Neural progenitor cell (in vitro differentiated cells): ENCODE measurements around the gene ZBTB46. TPM values are rescaled to one million over a fixed set of nuclear protein-coding genes. Genes with fewer than 3 reads are reported as not detected.

ENCODE experiments used
- DNase-seq: peaks from one replicate; pipeline ENCODE4 v3.0.0-alpha.2; 2016; ENCODE audit warnings: low spot score
- H2AFZ ChIP-seq: fragments of 200-600 bp; sonication (generic); replicated peaks from 2 replicates; pipeline ENCODE4 v1.6.1; 2016; ENCODE audit warnings: antibody characterized with exemption
- H3F3A ChIP-seq: fragments of 200-600 bp; sonication (generic); 2 replicates; pipeline ENCODE4 v1.6.1; 2016; ENCODE audit warnings: antibody characterized with exemption, low read depth
- H3K27ac ChIP-seq: fragments of 200-600 bp; sonication (generic); 2 replicates; pipeline ENCODE4 v1.5.1; 2016; ENCODE audit warnings: mild to moderate bottlenecking
- H3K27me3 ChIP-seq: fragments of 200-600 bp; sonication (generic); 2 replicates; pipeline ENCODE4 v1.6.1; 2016; ENCODE audit warnings: mild to moderate bottlenecking, moderate library complexity
- H3K36me3 ChIP-seq: fragments of 200-600 bp; sonication (generic); 2 replicates; pipeline ENCODE4 v1.5.1; 2016
- H3K4me1 ChIP-seq: fragments of 200-600 bp; sonication (generic); 2 replicates; pipeline ENCODE4 v1.6.1; 2016; ENCODE audit warnings: mixed run types
- H3K4me2 ChIP-seq: fragments of 200-600 bp; sonication (generic); 2 replicates; pipeline ENCODE4 v1.6.1; 2016
- H3K4me3 ChIP-seq: fragments of 200-600 bp; sonication (generic); 2 replicates; pipeline ENCODE4 v1.5.1; 2016
- H3K79me2 ChIP-seq: fragments of 200-600 bp; sonication (generic); 2 replicates; pipeline ENCODE4 v1.6.1; 2016; ENCODE audit warnings: low read depth
- H3K9ac ChIP-seq: fragments of 200-600 bp; sonication (generic); 2 replicates; pipeline ENCODE4 v1.6.1; 2016
- H3K9me3 ChIP-seq: fragments of 200-600 bp; sonication (generic); 2 replicates; pipeline ENCODE4 v1.5.1; 2016; ENCODE audit warnings: low read depth
- H4K20me1 ChIP-seq: fragments of 200-600 bp; sonication (generic); 2 replicates; pipeline ENCODE4 v1.6.1; 2016; ENCODE audit warnings: low read depth
- H3K27ac Mint-ChIP-seq: 3 replicates; pipeline ENCODE4 v1.8.0; 2021; ENCODE audit warnings: mixed read lengths
- H3K27me3 Mint-ChIP-seq: 2 replicates; pipeline ENCODE4 v1.8.0; 2022; ENCODE audit warnings: low read depth, mild to moderate bottlenecking, inconsistent platforms, moderate library complexity, mixed read lengths; ENCODE audit not compliant: insufficient read depth
- H3K36me3 Mint-ChIP-seq: 3 replicates; pipeline ENCODE4 v1.8.0; 2021; ENCODE audit warnings: mixed read lengths
- H3K4me1 Mint-ChIP-seq: 3 replicates; pipeline ENCODE4 v1.8.0; 2021; ENCODE audit warnings: mixed read lengths
- H3K4me3 Mint-ChIP-seq: 3 replicates; pipeline ENCODE4 v1.8.0; 2021; ENCODE audit warnings: mild to moderate bottlenecking, moderate library complexity, mixed read lengths
- H3K9me3 Mint-ChIP-seq: 3 replicates; pipeline ENCODE4 v1.8.0; 2020; ENCODE audit warnings: mixed read lengths
- EZH2 ChIP-seq: fragments of 200-600 bp; sonication (generic); IDR thresholded peaks from 2 replicates; pipeline ENCODE4 v1.6.1; 2017; ENCODE audit warnings: antibody characterized with exemption, mild to moderate bottlenecking, moderate library complexity
- EZH2phosphoT487 ChIP-seq: fragments of 200-600 bp; sonication (generic); IDR thresholded peaks from 2 replicates; pipeline ENCODE4 v1.6.1; 2017; ENCODE audit warnings: antibody characterized with exemption
- total RNA-seq: library from RNA; depleted of rRNA; stranded (reverse); fragments of >200 nt; gene quantifications from 2 replicates; pipeline ENCODE4 v1.2.3, GENCODE V29; 2015; ENCODE audit warnings: low replicate concordance
- TF ChIP-seq, protein P1 (sequence below): fragments of 200-600 bp; sonication (generic); IDR thresholded peaks from 2 replicates; pipeline ENCODE4 v1.5.1; 2017; ENCODE audit warnings: antibody characterized with exemption, mild to moderate bottlenecking

ZBTB46 gene
- total RNA-seq, 1 donor from 2014 or later: 8.1 TPM

DNA sequence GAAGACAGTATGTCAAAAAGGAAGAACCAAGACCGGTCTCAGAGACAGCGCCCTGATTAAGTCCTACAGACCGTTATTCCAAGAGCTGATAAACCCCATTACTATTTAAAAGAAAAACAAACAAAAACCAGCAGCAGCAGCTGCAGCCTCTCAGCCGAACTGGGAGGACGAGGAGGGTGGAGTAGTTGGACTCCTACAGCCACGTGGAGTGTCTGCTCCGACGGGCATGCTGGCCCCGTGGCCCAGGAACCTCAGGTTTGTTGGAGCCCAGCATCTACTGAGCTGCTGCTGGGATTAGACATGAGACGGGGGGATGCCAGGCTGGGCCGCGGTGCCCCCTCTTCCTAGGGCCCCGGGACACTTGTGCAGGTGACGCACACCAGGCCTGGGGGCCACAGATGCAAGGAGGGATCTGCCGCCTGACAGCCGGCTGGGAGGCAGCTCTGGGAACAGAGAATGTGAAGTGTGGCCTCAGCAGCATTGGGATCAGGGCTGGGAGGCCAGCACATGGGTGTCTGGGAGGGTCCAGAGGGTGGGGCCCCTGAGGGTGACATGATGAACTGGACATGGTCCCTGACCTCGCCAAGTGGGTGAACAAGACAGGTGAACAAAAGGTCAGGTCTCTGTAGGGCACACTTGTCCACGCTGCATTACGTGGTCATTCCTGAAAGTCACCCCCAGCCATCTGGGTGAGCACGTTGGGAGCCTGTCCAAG is 2.9 kb upstream of the ZBTB46 start:
- peaks cover 34% of the 10 kb centered on the region for H3F3A ChIP-seq
- no peak overlapping the region for H2AFZ ChIP-seq
- TF ChIP-seq EZH2 (no peak), EZH2phosphoT487 (no peak)
- TF ChIP-seq, protein P1, sequence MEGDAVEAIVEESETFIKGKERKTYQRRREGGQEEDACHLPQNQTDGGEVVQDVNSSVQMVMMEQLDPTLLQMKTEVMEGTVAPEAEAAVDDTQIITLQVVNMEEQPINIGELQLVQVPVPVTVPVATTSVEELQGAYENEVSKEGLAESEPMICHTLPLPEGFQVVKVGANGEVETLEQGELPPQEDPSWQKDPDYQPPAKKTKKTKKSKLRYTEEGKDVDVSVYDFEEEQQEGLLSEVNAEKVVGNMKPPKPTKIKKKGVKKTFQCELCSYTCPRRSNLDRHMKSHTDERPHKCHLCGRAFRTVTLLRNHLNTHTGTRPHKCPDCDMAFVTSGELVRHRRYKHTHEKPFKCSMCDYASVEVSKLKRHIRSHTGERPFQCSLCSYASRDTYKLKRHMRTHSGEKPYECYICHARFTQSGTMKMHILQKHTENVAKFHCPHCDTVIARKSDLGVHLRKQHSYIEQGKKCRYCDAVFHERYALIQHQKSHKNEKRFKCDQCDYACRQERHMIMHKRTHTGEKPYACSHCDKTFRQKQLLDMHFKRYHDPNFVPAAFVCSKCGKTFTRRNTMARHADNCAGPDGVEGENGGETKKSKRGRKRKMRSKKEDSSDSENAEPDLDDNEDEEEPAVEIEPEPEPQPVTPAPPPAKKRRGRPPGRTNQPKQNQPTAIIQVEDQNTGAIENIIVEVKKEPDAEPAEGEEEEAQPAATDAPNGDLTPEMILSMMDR: no peak
- peaks cover 47% of the 10 kb centered on the region for H3K27me3 ChIP-seq
- H3K9me3 Mint-ChIP-seq: no peaks in the 10 kb centered on the region
- H3K4me1 ChIP-seq: peaks cover 26% of the 10 kb centered on the region
- H3K9me3 ChIP-seq: no peaks in the 10 kb centered on the region
- H3K36me3 Mint-ChIP-seq: no peaks in the 10 kb centered on the region
- no peak overlapping the region for H3K27ac ChIP-seq
- H3K9ac ChIP-seq: no peak overlapping the region
- peak overlapping the region; percentile 15 for H3K27ac Mint-ChIP-seq
- H3K4me2 ChIP-seq: peak overlapping the region; percentile 43
- peaks cover 31% of the 10 kb centered on the region for H3K4me1 Mint-ChIP-seq
- H3K36me3 ChIP-seq: no peaks in the 10 kb centered on the region
- no peak for DNase-seq
- peaks cover 12% of the 10 kb centered on the region for H4K20me1 ChIP-seq
- peak overlapping the region; percentile 48 for H3K4me3 Mint-ChIP-seq
- no peaks in the 10 kb centered on the region for H3K79me2 ChIP-seq
- H3K27me3 Mint-ChIP-seq: peaks cover 22% of the 10 kb centered on the region
- H3K4me3 ChIP-seq: no peak overlapping the region

DNA sequence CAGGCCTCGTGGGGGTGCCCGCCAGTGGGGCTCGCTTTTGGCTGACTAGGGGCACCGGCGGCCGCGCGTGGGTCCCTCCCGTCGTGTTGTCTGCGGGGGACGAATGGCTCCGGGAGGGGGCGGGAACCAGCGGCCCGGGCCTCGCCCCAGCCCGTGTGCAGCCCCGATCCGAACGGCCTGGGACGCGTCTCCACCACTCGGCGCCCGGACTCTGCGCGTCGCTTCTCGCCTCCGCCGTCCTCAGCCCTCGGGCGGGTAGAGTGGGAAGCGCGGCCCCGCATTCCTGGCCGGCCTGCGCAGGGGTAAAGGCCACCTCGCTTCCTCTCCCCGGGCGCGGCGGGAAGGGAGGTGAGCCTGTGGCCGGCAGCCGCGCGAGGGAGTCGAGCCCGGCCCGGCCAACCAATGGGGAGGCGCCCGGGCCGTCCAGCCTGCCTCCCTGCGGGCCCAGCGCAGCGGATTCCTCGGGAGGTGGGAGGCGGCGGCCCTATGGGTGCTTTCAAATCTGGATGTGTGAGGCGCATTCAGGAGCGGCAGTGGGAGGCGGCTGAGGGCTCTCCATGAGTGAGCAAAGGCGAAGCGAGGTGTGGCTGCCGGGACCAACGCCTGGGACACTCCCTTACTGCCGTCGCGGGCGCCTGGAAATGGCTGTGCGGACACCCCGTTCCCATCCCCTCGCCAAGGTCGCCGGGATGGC is 1.1 kb upstream of the ZBTB46 start:
- H3K9ac ChIP-seq: no peak overlapping the region
- TF ChIP-seq, protein P1: no peak
- TF ChIP-seq EZH2phosphoT487 (peak; percentile 95), EZH2 (peak; percentile 97)
- H3F3A ChIP-seq: peaks cover 43% of the 10 kb centered on the region
- Mint-ChIP-seq H3K4me1 (peaks cover 35% of the 10 kb centered on the region), H3K9me3 (no peaks in the 10 kb centered on the region), H3K27ac (no peak overlapping the region), H3K36me3 (peaks cover 2% of the 10 kb centered on the region), H3K27me3 (peaks cover 22% of the 10 kb centered on the region), H3K4me3 (peak overlapping the region; percentile 80)
- H3K27me3 ChIP-seq: peaks cover 51% of the 10 kb centered on the region
- no peaks in the 10 kb centered on the region for H3K9me3 ChIP-seq
- no peak overlapping the region for H3K27ac ChIP-seq
- no peaks in the 10 kb centered on the region for H3K36me3 ChIP-seq
- peaks cover 26% of the 10 kb centered on the region for H4K20me1 ChIP-seq
- peak overlapping the region; percentile 65 for H2AFZ ChIP-seq
- peak; percentile 83 for DNase-seq
- H3K79me2 ChIP-seq: peaks cover 11% of the 10 kb centered on the region
- peak overlapping the region; percentile 62 for H3K4me3 ChIP-seq
- peak overlapping the region; percentile 89 for H3K4me2 ChIP-seq
- H3K4me1 ChIP-seq: peaks cover 32% of the 10 kb centered on the region

DNA sequence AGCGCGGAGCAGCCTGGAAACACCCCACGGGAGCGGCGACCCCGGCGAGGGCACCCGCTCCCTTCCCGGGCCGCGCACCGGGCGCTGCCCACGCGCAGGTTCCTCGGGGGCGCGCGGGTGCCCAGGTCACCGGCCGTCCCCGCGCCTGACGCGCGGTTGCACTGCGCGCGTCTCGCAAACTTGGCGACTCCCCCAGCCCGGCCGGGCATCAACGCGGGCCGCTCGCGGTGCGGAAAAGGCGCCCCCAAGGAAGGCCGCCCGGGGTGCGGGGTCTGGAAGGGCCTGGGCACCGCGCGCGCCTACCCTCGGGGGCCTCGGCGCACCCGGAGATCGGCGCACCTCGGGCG is 555 bp upstream of the ZBTB46 start:
- TF ChIP-seq EZH2: no peak
- no peak for TF ChIP-seq EZH2phosphoT487
- TF ChIP-seq, protein P1: no peak
- Mint-ChIP-seq H3K4me3 (no peak overlapping the region), H3K36me3 (peaks cover 2% of the 10 kb centered on the region), H3K27ac (no peak overlapping the region), H3K27me3 (peaks cover 22% of the 10 kb centered on the region), H3K4me1 (peaks cover 35% of the 10 kb centered on the region), H3K9me3 (no peaks in the 10 kb centered on the region)
- Histone ChIP-seq H3K4me3 (peak overlapping the region; percentile 62), H3K9ac (no peak overlapping the region), H3K4me1 (peaks cover 32% of the 10 kb centered on the region), H3K27ac (no peak overlapping the region), H3K79me2 (peaks cover 11% of the 10 kb centered on the region), H3K4me2 (peak overlapping the region; percentile 89), H2AFZ (peak overlapping the region; percentile 65), H3K27me3 (peaks cover 51% of the 10 kb centered on the region), H4K20me1 (peaks cover 30% of the 10 kb centered on the region), H3K9me3 (no peaks in the 10 kb centered on the region), H3K36me3 (no peaks in the 10 kb centered on the region), H3F3A (peaks cover 43% of the 10 kb centered on the region)
- DNase-seq: no peak
